HG03439 (cell line): ENCODE data around the gene ARID1B.
"Not testable (repeated sequence)": the region's sequence is repeated elsewhere in the genome, so short reads cannot be mapped to it uniquely, and the experiment has no call there.

Experiments
- ATAC-seq: cut with Tn5 transposase; IDR thresholded peaks from one replicate; pipeline ENCODE4 v1.9.1; 2021; ENCODE audit warnings: mild to moderate bottlenecking, moderate library complexity; ENCODE audit not compliant: unreplicated experiment

The ARID1B gene

GRCh38 chr6:156928126-156928525 is 150.9 kb downstream of the ARID1B start:
- no peak for ATAC-seq

- no peak for ATAC-seq
Measured at GRCh38 chr6:156928972-156929371, 151.8 kb downstream of the ARID1B start.

GRCh38 chr6:156931283-156931682 is 154.1 kb downstream of the ARID1B start:
- ATAC-seq = no peak

- ATAC-seq = no peak
Measured at GRCh38 chr6:156933201-156934068, 156.3 kb downstream of the ARID1B start.

- ATAC-seq = no peak
Measured at GRCh38 chr6:156934069-156934460, 156.9 kb downstream of the ARID1B start.

GRCh38 chr6:156935000-156935399 is 157.8 kb downstream of the ARID1B start:
- no peak for ATAC-seq

- ATAC-seq = no peak
Measured at GRCh38 chr6:156938143-156938542, 161.0 kb downstream of the ARID1B start.

- ATAC-seq = no peak
Measured at GRCh38 chr6:156940221-156940620, 163.0 kb downstream of the ARID1B start.

GRCh38 chr6:156942266-156942665 is 165.1 kb downstream of the ARID1B start:
- ATAC-seq = no peak

- ATAC-seq = no peak
Measured at GRCh38 chr6:156943166-156943565, 166.0 kb downstream of the ARID1B start.

GRCh38 chr6:156943816-156944215 is 166.6 kb downstream of the ARID1B start:
- ATAC-seq = no peak

- ATAC-seq = no peak
Measured at GRCh38 chr6:156944412-156944811, 167.2 kb downstream of the ARID1B start.

- not testable (repeated sequence) for ATAC-seq
Measured at GRCh38 chr6:156945789-156946172, 168.6 kb downstream of the ARID1B start.

GRCh38 chr6:156946370-156946936 is 169.3 kb downstream of the ARID1B start:
- no peak for ATAC-seq

GRCh38 chr6:156948277-156948676 is 171.1 kb downstream of the ARID1B start:
- ATAC-seq = no peak

- ATAC-seq = no peak
Measured at GRCh38 chr6:156948807-156949206, 171.6 kb downstream of the ARID1B start.

- ATAC-seq = no peak
Measured at GRCh38 chr6:156949376-156949775, 172.2 kb downstream of the ARID1B start.

- ATAC-seq = no peak
Measured at GRCh38 chr6:156950084-156950483, 172.9 kb downstream of the ARID1B start.

GRCh38 chr6:156950531-156950930 is 173.4 kb downstream of the ARID1B start:
- ATAC-seq = no peak

GRCh38 chr6:156952401-156952800 is 175.2 kb downstream of the ARID1B start:
- ATAC-seq = no peak

- ATAC-seq = no peak
Measured at GRCh38 chr6:156953127-156953478, 175.9 kb downstream of the ARID1B start.

GRCh38 chr6:156953479-156954146 is 176.4 kb downstream of the ARID1B start:
- no peak for ATAC-seq
